Diencephalon (tissue), 1 donor: ENCODE measurements around the gene HESX1. TPM values are rescaled to one million over a fixed set of nuclear protein-coding genes. Genes with fewer than 3 reads are reported as not detected.

Source experiments
- total RNA-seq: library from RNA; depleted of rRNA; stranded (reverse); fragments of >200 nt; gene quantifications from one replicate; pipeline ENCODE4 v1.2.3, GENCODE V29; 2014

HESX1 gene
- not detected for total RNA-seq

GRCh38 chr3:57199895-57200297 is at the start of gene HESX1:
Gene HESX1, minus strand, starts transcription at chr3:57199978. Its CDS starts 60 bp downstream, at chr3:57199918.

GRCh38 chr3:57227204-57227929 is 27.6 kb upstream of the HESX1 start, which contains the start of gene APPL1:
Gene APPL1, plus strand, starts transcription at chr3:57227729. Its CDS starts 155 bp downstream, at chr3:57227884.

GRCh38 chr3:57164657-57165573 is 34.9 kb downstream of the HESX1 start, which contains the start of gene IL17RD:
Gene IL17RD, minus strand, starts transcription at chr3:57165353. Its CDS starts 67 bp downstream, at chr3:57165286.

Other genes starting within 250 kb of the HESX1 start
- not detected for gene SPATA12, start 139.3 kb downstream of the HESX1 start, total RNA-seq
- 27.7 TPM for gene IL17RD, start 34.6 kb downstream of the HESX1 start, total RNA-seq
- 141 TPM for gene APPL1, start 27.8 kb upstream of the HESX1 start, total RNA-seq
- gene ASB14, start 92.7 kb upstream of the HESX1 start, total RNA-seq = 0.69 TPM